ENCODE data around the gene ZGPAT. TPM values are rescaled to one million over a fixed set of nuclear protein-coding genes. Genes with fewer than 3 reads are reported as not detected.
A peak's percentile ranks its signal among the peaks of the same experiment; 100 is the strongest.

The ZGPAT gene
- total and polyA plus RNA-seq, 7 donors, result 18.5 to 44.9 (median 22.5) TPM

DNA sequence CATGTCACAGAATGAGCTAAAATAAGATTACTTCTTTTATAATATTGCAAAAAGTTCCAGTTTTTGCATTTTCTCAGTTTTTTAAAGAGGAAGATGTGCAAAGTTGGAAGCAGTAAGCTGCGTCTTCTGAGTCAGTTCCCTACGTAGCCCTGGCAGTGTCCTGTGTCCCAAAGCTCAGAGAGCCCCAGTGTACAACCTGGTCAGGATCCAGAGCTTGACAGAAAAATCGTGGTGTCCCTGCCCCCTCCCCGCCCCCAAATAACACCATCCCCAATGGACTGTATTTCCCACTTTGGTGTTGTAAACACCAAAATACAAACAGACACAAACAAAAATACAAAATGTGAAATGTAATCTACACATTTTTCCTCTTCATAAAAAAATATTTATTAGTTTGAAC, 36.3 kb downstream of the ZGPAT start:
- intact Hi-C loops (cut with DNase I), result loop anchor here (5.0 kb wide), 1 partner anchor 527 kb away; the partner anchor contains the start of gene YTHDF1
- no peak overlapping the region for H3K27ac ChIP-seq

GRCh38 chr20:63744574-63745423, 37.0 kb downstream of the ZGPAT start:
- DNase-seq, result no peak
- no peaks in the 10 kb centered on the region for H3K9me3 ChIP-seq
- WGBS, 2 donors, result 71 to 84% methylated on average over 25 of the region's 25 CpGs
- intact Hi-C loops (cut with DNase I), result loop anchor here (5.0 kb wide), 1 partner anchor 527 kb away; the partner anchor contains the start of gene YTHDF1
- no peak for TF ChIP-seq EP300 (IDR thresholded peaks at IDR 0.05)
- peak in 1 of 4 donors; percentile 15 for TF ChIP-seq POLR2AphosphoS5 (IDR thresholded peaks at IDR 0.05)
- no peak overlapping the region for H3K27ac ChIP-seq
- no peaks in the 10 kb centered on the region for H3K27me3 ChIP-seq
- H3K4me3 ChIP-seq, result no peak overlapping the region
- peaks cover 11 to 20% (median 15%) of the 10 kb centered on the region in 4 donors for H3K36me3 ChIP-seq
- peaks cover 0 to 19% (median 17%) of the 10 kb centered on the region in 4 donors for H3K4me1 ChIP-seq

More for the DNA sequence above, 36.3 kb downstream of the ZGPAT start:
- 69 to 76% methylated on average over 4 of the region's 4 CpGs for WGBS, 2 donors
- peaks cover 0 to 21% (median 17%) of the 10 kb centered on the region in 4 donors for H3K4me1 ChIP-seq
- no peak for DNase-seq
- no peaks in the 10 kb centered on the region for H3K27me3 ChIP-seq
- H3K36me3 ChIP-seq, result peaks cover 11 to 20% (median 15%) of the 10 kb centered on the region in 4 donors
- H3K9me3 ChIP-seq, result no peaks in the 10 kb centered on the region
- no peak overlapping the region for H3K4me3 ChIP-seq
- no peak for TF ChIP-seq POLR2A (IDR thresholded peaks at IDR 0.05)
- TF ChIP-seq CTCF (IDR thresholded peaks at IDR 0.05), result no peak
- no peak for TF ChIP-seq POLR2AphosphoS5 (IDR thresholded peaks at IDR 0.05)
- TF ChIP-seq EP300 (IDR thresholded peaks at IDR 0.05), result no peak

DNA sequence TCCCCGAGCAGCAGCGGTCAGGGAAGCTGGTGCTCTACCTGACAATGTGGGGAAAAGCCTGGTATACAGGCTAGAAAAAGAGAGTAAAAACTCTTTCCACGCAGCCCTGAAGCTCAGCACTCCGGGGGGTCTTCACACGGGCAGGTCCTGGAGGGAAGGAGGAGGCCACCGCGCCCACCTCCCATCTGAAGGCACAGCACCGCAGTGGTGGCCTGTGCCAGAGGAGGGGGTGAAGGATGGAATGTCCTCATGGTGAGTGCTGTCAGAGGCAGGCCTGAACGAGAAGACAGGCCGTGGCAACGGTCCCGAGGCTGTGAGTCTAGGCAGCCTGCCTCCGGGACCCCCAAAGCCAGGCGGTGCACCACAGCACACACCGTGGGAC, 37.6 kb downstream of the ZGPAT start:
- Histone ChIP-seq H3K27me3 (no peaks in the 10 kb centered on the region), H3K4me1 (peaks cover 0 to 17% (median 17%) of the 10 kb centered on the region in 4 donors), H3K27ac (no peak overlapping the region), H3K9me3 (no peaks in the 10 kb centered on the region), H3K36me3 (peaks cover 11 to 20% (median 15%) of the 10 kb centered on the region in 4 donors), H3K4me3 (no peak overlapping the region)
- DNase-seq, result no peak
- WGBS, 2 donors, result 84 to 86% methylated on average over 15 of the region's 15 CpGs
- intact Hi-C loops (cut with DNase I), result no loop called here
- TF ChIP-seq POLR2AphosphoS5 (IDR thresholded peaks at IDR 0.05) (no peak), CTCF (IDR thresholded peaks at IDR 0.05) (no peak), EP300 (IDR thresholded peaks at IDR 0.05) (no peak), POLR2A (IDR thresholded peaks at IDR 0.05) (no peak)

DNA sequence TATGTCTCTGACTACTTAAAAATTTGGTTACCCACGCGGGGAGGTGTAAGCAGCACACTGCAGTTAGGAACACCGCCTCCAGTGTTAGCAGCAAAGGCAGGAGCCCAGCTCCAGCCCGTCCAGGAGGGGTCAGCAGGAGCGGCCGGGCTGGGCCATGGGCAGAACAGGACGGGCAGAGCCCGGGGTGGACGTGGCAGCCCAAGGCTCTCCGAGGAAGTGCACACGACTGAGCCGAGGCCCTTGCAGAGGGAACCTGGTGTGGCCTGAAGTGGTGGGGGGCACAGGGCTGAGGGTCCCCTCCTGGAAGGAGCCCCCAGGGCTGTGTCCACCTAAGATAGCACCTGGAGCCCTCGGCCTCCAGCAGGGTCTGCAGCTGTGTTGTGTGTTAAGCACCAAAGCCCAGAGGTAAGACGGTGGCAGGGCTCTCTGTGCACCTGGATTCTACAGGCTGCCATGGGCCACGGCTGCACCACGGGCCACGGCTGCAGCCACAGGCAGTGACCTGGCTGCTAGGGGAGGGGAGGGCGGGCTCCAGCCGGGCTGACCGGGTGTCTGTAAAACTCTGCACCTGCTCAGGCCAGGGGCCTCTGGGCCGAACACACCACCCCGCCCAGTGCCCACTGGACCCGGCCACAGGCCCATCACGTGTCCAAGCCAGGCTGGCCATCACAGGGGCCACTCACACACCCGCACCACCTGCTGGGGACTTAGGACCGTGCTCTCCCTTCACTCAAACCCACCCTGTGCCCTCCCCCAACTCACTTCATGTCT, 38.3 kb downstream of the ZGPAT start:
- intact Hi-C loops (cut with DNase I), result no loop called here
- TF ChIP-seq POLR2A (IDR thresholded peaks at IDR 0.05) (no peak), CTCF (IDR thresholded peaks at IDR 0.05) (no peak), POLR2AphosphoS5 (IDR thresholded peaks at IDR 0.05) (no peak), EP300 (IDR thresholded peaks at IDR 0.05) (no peak)

More for the DNA sequence above, 38.3 kb downstream of the ZGPAT start:
- no peak overlapping the region for H3K27ac ChIP-seq
- WGBS, 2 donors, result 78 to 88% methylated on average over 26 of the region's 26 CpGs
- peaks cover 0 to 14% (median 11%) of the 10 kb centered on the region in 4 donors for H3K4me1 ChIP-seq
- no peak overlapping the region for H3K4me3 ChIP-seq
- H3K36me3 ChIP-seq, result peaks cover 11 to 20% (median 15%) of the 10 kb centered on the region in 4 donors
- no peaks in the 10 kb centered on the region for H3K9me3 ChIP-seq
- H3K27me3 ChIP-seq, result no peaks in the 10 kb centered on the region
- DNase-seq, result no peak
